Neutrophil (primary cell): ENCODE data around the gene TRANK1.

Experiments used
- H3K27ac ChIP-seq: fragments of 200-600 bp; sonication (generic); 2 replicates; pipeline ENCODE4 v1.5.1; 2016; ENCODE audit warnings: mild to moderate bottlenecking, moderate library complexity
- H3K27me3 ChIP-seq: fragments of 200-600 bp; sonication (generic); 2 replicates; pipeline ENCODE4 v1.6.0; 2016; ENCODE audit warnings: mild to moderate bottlenecking
- H3K36me3 ChIP-seq: fragments of 200-600 bp; sonication (generic); 2 replicates; pipeline ENCODE4 v1.5.1; 2017
- H3K4me1 ChIP-seq, 2 experiments: fragments of 200-600 bp in 1 of 2; sonication (generic) in 1 of 2; 1 replicate in 1 of 2; 2 replicates in 1 of 2; pipeline versions ENCODE4 v1.5.1 to v1.6.1; 2013 to 2016; ENCODE audit warnings: low read depth in 1 of 2, low read length in 1 of 2, mild to moderate bottlenecking in 1 of 2, moderate library complexity in 1 of 2; ENCODE audit not compliant: control insufficient read depth in 1 of 2, insufficient read depth in 1 of 2
- H3K4me3 ChIP-seq, 2 experiments: fragments of 200-600 bp in 1 of 2; sonication (generic) in 1 of 2; 1 replicate in 1 of 2; 2 replicates in 1 of 2; pipeline ENCODE4 v1.5.1; 2013 to 2016; ENCODE audit warnings: low read depth in 1 of 2, low read length in 1 of 2, mild to moderate bottlenecking in 1 of 2, moderate library complexity in 1 of 2
- H3K9me3 ChIP-seq: fragments of 200-600 bp; sonication (generic); 2 replicates; pipeline ENCODE4 v1.5.1; 2016
- TF ChIP-seq, protein P1 (sequence below): fragments of 200-600 bp; sonication (generic); IDR thresholded peaks from 2 replicates; pipeline ENCODE4 v1.5.1; 2016; ENCODE audit warnings: antibody characterized with exemption

The TRANK1 gene

DNA sequence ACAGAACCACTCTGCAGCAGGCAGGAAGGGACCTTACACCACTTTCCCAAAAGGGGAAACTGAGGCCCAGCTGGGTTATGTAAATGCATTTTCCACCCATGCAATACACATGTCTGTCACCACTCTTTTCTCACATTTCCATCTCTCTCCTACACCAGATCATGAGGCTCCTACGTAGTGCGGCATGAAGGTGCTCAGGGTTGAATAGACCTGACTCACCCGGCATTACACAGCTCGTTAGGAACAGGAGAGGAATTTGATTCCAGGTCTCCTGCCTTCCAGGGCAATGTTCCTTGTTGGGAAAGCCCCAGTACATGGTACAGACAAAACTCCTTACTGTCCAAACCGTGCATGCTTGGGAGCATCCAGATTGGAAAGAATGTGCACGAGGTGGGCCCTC lies 118.6 kb downstream of the TRANK1 start:
- Histone ChIP-seq H3K27me3 (no peaks in the 10 kb centered on the region), H3K9me3 (no peaks in the 10 kb centered on the region), H3K27ac (no peak overlapping the region), H3K4me3 (no peak overlapping the region), H3K4me1 (no peaks in the 10 kb centered on the region), H3K36me3 (peaks cover 70% of the 10 kb centered on the region)
- TF ChIP-seq, protein P1, sequence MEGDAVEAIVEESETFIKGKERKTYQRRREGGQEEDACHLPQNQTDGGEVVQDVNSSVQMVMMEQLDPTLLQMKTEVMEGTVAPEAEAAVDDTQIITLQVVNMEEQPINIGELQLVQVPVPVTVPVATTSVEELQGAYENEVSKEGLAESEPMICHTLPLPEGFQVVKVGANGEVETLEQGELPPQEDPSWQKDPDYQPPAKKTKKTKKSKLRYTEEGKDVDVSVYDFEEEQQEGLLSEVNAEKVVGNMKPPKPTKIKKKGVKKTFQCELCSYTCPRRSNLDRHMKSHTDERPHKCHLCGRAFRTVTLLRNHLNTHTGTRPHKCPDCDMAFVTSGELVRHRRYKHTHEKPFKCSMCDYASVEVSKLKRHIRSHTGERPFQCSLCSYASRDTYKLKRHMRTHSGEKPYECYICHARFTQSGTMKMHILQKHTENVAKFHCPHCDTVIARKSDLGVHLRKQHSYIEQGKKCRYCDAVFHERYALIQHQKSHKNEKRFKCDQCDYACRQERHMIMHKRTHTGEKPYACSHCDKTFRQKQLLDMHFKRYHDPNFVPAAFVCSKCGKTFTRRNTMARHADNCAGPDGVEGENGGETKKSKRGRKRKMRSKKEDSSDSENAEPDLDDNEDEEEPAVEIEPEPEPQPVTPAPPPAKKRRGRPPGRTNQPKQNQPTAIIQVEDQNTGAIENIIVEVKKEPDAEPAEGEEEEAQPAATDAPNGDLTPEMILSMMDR: no peak

GRCh38 chr3:36824443-36824842 lies 120.4 kb downstream of the TRANK1 start:
- Histone ChIP-seq H3K27me3 (no peaks in the 10 kb centered on the region), H3K4me3 (no peak overlapping the region), H3K27ac (no peak overlapping the region), H3K4me1 (no peaks in the 10 kb centered on the region), H3K9me3 (no peaks in the 10 kb centered on the region), H3K36me3 (peaks cover 52% of the 10 kb centered on the region)
- TF ChIP-seq, protein P1: no peak

- Histone ChIP-seq H3K4me1 (no peaks in the 10 kb centered on the region), H3K36me3 (peaks cover 45% of the 10 kb centered on the region), H3K27me3 (no peaks in the 10 kb centered on the region), H3K27ac (no peak overlapping the region), H3K9me3 (no peaks in the 10 kb centered on the region), H3K4me3 (no peak overlapping the region)
- TF ChIP-seq, protein P1: no peak
Measured at GRCh38 chr3:36823806-36824205, 121.0 kb downstream of the TRANK1 start.

DNA sequence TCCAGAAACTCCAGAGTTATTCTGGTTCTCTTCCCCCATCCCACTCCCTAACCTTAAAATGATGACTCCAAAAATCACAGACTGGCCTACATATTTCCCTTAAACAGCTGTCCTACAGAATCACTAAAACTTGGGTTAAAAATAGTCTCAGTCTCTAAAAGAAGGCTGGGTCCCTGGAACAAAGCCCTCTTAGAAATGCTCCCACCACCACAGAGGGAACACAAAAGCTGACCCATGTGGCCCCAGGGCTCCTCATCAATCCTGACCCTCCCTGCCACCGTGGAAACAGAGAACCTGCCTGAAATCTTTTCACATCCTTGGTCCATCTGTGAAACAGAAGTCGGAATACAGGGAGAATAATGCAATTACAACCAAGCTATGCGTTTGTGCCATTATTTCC lies 124.8 kb downstream of the TRANK1 start:
- Histone ChIP-seq H3K27me3 (no peaks in the 10 kb centered on the region), H3K9me3 (no peaks in the 10 kb centered on the region)
- TF ChIP-seq, protein P1: no peak

DNA sequence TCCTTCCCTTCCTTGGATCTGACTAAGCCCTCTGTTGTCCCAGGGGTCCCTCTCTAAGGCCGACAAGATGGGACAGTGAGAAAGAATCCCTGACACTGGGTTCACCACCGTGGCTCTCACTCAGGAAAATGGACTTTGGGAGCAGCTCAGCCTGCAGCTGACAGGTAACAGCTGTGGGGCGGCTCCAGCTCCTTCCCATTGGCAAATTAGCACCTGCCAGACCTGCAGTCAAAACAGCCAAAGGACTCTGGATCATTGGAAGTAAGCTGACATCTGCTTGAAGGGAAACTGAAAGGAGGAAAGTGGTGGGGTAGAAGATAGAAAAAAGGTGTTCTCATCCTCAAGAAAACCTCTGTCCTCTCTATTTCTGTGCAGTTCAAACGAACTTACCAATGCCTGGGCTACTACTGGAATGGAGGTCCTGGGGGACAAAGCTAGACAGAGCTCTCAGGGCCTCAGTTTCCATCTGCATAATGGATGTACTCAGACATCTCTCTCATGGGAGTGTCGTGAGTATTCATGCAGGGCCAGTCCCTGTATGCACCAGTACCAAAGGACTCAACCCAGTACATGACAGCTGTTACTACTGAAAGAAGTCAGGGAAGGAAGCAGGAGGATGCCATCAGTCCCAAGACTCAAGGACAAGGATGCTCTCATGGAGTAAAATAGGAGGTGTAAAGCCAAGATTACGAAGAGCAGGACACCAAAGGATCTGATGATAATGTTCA lies 126.9 kb downstream of the TRANK1 start:
- H3K4me1 ChIP-seq: no peaks in the 10 kb centered on the region
- H3K4me3 ChIP-seq: no peak overlapping the region
- no peaks in the 10 kb centered on the region for H3K9me3 ChIP-seq
- no peak overlapping the region for H3K27ac ChIP-seq
- TF ChIP-seq, protein P1: no peak
- H3K36me3 ChIP-seq: no peaks in the 10 kb centered on the region
- no peaks in the 10 kb centered on the region for H3K27me3 ChIP-seq

More for the DNA sequence above, 124.8 kb downstream of the TRANK1 start:
- Histone ChIP-seq H3K36me3 (peaks cover 9% of the 10 kb centered on the region), H3K27ac (no peak overlapping the region), H3K4me3 (no peak overlapping the region), H3K4me1 (no peaks in the 10 kb centered on the region)
